GM12874 (cell line): ENCODE data around the gene CFAP410.

Experiments used
- TF ChIP-seq, protein P1 (sequence below): IDR thresholded peaks from 2 replicates; pipeline ENCODE4 v1.5.1; 2011; ENCODE audit warnings: low read depth, mild to moderate bottlenecking, control low read depth, low read length, moderate library complexity; ENCODE audit not compliant: insufficient read depth

The CFAP410 gene

DNA sequence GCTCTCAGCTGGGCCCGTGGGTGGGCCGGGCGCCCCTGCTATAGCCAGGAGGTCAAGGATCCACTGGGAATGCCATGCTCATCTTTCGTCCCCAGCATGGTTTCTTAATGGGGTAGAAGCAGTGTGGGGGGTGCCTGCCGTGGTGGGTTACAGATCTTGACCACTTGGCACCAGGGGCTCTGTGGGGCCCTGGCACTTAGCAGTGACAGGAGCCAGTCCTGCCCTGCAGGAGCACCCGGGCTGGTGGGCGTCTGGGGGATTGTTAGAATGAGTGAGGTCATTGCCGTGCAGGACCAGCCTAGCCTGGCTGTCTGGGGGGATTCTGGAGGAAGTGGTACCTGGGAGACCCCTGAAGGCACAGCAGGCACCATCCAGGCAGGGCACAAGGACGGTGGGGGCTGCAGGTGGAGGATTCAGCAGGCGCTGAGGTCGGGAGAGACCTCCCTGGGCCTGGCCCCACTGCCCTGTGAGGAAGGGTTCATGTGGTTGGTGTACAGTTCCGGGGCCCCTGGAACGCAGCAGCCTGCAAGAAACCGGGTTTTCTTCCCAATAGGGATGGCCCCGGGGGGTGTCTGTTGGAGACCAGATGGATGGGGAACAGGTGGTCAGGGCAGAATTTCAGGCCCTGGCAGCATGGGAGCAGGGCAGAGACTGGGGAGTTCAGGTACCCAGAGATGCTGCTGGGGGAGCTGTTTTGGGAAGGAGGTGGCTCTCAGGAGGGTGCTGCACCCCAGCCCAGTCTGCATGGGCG is 48.7 kb downstream of the CFAP410 start:
- TF ChIP-seq, protein P1, sequence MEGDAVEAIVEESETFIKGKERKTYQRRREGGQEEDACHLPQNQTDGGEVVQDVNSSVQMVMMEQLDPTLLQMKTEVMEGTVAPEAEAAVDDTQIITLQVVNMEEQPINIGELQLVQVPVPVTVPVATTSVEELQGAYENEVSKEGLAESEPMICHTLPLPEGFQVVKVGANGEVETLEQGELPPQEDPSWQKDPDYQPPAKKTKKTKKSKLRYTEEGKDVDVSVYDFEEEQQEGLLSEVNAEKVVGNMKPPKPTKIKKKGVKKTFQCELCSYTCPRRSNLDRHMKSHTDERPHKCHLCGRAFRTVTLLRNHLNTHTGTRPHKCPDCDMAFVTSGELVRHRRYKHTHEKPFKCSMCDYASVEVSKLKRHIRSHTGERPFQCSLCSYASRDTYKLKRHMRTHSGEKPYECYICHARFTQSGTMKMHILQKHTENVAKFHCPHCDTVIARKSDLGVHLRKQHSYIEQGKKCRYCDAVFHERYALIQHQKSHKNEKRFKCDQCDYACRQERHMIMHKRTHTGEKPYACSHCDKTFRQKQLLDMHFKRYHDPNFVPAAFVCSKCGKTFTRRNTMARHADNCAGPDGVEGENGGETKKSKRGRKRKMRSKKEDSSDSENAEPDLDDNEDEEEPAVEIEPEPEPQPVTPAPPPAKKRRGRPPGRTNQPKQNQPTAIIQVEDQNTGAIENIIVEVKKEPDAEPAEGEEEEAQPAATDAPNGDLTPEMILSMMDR = no peak

DNA sequence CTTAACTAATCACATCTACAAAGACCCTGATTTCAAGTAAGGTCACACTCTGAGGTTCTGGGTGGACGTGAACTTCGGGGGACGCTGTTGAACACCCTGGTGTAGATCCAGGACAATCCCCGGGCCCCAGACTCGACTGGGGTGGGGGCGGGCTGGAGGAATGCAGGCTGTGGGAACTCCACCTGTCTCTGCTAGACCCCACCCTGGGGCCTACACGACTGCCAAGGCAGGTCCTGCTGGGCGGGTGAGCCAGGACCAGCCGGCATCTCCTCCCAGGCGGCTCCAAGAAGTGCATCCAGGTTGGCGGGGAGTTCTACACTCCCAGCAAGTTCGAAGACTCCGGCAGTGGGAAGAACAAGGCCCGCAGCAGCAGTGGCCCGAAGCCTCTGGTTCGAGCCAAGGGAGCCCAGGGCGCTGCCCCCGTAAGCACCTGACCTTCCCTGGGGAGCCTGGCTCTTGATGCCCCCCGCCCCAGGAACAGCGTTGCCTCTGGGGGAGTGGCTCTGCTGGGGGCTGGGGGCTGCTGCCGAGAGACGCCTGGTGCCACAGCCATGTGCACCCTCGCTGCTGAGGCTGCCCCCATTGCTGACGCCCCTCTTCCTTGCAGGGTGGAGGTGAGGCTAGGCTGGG is 49.7 kb downstream of the CFAP410 start:
- TF ChIP-seq, protein P1 = no peak

DNA sequence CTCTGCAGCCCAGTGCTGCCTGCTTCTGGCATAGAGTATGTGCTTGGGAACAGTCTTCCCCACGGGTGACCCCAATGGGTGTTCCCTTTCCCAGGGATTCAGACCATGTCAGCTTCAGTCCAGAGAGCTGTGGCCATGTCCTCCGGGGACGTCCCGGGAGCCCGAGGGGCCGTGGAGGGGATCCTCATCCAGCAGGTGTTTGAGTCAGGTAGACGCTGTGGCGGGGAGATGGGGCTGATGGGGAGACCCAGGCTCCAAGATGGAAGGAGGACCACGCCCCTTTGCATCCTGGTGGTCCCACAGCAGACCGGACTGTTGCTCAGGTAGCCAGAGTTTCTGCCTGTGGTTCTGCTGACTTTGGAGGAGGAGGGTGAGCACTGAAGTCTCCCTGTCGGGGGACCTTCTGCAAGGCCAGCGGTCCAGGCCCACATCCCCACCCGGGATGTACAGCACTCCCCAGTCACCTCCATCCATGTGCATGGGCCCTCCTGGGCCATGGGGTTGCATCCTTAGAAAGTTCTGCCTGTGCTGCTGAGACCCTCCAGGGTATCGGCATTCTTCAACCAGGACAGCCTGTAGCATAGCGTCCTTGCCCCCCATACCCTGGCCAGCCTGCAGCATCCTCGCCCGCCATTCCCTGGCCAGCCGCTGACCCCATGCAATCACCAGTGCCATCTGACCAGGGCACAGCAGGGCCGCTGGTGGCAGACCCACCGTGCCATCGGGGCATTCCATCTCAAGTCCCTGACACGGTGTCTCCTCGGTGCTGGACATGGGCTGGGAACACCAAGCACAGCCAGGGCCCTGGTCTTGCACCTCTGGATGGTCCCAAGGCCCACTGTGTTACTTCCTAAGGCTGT is 50.7 kb downstream of the CFAP410 start:
- TF ChIP-seq, protein P1 = no peak

DNA sequence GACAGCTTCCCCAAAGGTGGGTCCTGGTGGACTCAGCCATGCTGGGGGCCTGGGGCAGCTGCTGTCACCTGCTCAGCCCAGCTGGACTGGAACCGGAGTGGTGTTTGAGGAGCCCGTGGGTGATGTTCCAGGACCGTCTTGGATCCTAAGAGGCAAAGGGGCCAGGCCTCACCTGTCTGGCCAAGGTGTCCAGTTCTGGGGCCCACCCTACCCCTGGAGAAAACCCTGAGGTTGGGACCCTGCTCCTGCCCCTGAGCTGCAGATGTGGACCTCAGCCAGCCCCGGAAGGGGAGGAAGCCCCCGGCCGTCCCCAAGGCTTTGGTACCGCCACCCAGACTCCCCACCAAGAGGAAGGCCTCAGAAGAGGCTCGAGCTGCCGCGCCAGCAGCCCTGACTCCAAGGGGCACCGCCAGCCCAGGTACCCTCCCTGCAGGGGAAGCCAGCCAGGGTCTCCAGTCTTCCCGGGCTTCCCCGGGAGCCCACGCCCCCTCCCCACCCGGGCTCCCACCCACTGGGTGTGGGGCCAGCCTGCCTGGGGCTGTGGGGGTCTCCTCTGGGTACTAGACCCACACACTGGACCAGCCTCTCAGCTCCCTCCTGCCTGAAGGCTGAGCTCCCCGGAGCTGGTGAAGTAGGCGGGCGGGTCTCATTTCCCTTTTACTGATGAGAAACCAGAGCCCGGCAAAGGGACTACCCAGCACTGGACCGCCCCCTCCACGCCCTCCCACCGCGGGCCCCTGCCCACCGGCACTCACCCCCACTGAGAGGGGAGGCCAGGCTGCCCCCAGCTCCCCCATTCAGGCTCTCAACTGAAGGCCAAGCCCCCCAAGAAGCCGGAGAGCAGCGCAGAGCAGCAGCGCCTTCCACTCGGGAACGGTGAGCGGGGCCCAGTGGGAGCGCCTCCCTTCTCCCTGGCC is 52.2 kb downstream of the CFAP410 start:
- TF ChIP-seq, protein P1 = no peak

DNA sequence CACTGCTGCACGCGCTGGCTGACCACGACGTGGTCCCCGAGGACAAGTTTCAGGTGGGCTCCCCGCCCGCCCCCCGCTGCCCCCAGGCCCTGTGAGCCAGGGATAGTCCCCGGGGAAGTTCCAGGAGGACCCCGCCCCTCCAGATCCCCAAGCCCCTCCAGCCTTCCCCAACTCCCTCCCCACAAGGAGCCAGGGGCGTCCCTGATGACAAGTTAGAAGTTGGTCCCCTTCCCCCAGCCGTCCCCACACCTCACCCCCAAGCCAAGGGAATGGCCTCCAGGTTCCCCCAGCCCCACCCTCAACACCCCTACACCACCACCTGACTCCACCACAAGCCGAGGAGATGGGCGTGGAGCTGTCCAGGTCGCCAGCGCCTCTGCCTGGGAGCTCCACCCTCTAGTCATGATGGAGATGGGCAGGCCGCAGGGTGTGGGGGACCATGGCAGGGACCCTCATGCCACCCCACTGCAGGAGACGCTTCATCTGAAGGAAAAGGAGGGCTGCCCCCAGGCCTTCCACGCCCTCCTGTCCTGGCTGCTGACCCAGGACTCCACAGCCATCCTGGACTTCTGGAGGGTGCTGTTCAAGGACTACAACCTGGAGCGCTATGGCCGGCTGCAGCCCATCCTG is 53.0 kb downstream of the CFAP410 start:
- TF ChIP-seq, protein P1 = no peak

DNA sequence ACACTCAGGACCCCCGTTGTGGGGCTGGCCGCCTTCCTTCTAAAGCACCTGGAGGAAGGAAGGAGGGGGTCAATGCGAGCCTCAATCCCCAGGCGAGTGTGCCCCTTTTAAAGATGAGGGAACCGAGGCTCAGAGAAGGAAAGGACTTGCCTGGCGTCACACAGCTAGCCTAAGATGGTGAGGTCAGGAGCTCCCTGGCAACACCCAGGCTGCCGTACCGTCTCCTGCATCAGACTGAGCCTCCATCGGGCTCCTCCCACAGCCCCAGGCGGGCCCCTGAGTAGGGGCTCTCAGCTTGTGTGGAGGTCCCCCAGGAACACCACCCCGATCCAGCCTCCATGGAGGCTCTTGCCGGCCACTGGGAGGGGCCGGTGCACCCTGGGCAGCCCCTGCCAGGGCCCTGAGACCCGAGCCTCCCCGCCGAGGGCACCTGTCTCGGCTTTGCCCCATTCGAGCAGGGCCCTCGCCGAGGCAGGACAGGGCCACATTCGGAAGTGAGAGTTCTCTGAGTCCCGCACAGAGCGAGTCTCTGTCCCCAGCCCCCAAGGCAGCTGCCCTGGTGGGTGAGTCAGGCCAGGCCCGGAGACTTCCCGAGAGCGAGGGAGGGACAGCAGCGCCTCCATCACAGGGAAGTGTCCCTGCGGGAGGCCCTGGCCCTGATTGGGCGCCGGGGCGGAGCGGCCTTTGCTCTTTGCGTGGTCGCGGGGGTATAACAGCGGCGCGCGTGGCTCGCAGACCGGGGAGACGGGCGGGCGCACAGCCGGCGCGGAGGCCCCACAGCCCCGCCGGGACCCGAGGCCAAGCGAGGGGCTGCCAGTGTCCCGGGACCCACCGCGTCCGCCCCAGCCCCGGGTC is 53.8 kb downstream of the CFAP410 start, which contains the start of gene AIRE:
Gene AIRE, plus strand, starts transcription at position 739 of the 855 bp plus-strand sequence. CDS start 131 bp downstream, outside the sequence.
- TF ChIP-seq, protein P1 = no peak
